ENCODE measurements around the gene RHOB.

The RHOB gene

GRCh38 chr2:20469595-20469994 is 22.7 kb downstream of the RHOB start:
- Histone ChIP-seq H3K4me1 (ENCODE audit: control insufficient read depth, low read length) (peaks cover 5% of the 10 kb centered on the region), H3K27ac (ENCODE audit: low read depth, low read length) (no peak overlapping the region), H3K79me2 (ENCODE audit: control insufficient read depth, low read length) (no peaks in the 10 kb centered on the region), H3K27me3 (ENCODE audit: control insufficient read depth, low read length) (0 out of 2 replicates have a peak, but pooled peaks cover 6% of the 10 kb centered on the region), H3K4me3 (ENCODE audit: low read length) (no peak overlapping the region), H3K9me2 (replicated peaks; ENCODE audit: control insufficient read depth, low read length) (no peaks in the 10 kb centered on the region), H4K20me1 (ENCODE audit: control insufficient read depth, insufficient read depth, low read depth, low read length) (no peaks in the 10 kb centered on the region), H3K36me3 (ENCODE audit: control insufficient read depth, low read length) (no peaks in the 10 kb centered on the region), H3F3A (ENCODE audit: control insufficient read depth, insufficient read depth) (no peaks in the 10 kb centered on the region), H3K9me3 (ENCODE audit: control insufficient read depth, insufficient read depth, low read length) (no peaks in the 10 kb centered on the region), H3K4me2 (ENCODE audit: low read length) (no peak overlapping the region)
- no peak for TF ChIP-seq EZH2phosphoT487 (IDR thresholded peaks at IDR 0.05; ENCODE audit: borderline replicate concordance, low read length)
- TF ChIP-seq CTCF (IDR thresholded peaks at IDR 0.05; ENCODE audit: low read depth, low read length, poor library complexity, severe bottlenecking): no peak

- Histone ChIP-seq H3F3A (ENCODE audit: control insufficient read depth, insufficient read depth) (no peaks in the 10 kb centered on the region), H3K4me1 (ENCODE audit: control insufficient read depth, low read length) (peaks cover 8% of the 10 kb centered on the region), H4K20me1 (ENCODE audit: control insufficient read depth, insufficient read depth, low read depth, low read length) (no peaks in the 10 kb centered on the region), H3K36me3 (ENCODE audit: control insufficient read depth, low read length) (no peaks in the 10 kb centered on the region), H3K79me2 (ENCODE audit: control insufficient read depth, low read length) (no peaks in the 10 kb centered on the region), H3K9me3 (ENCODE audit: control insufficient read depth, insufficient read depth, low read length) (no peaks in the 10 kb centered on the region), H3K27ac (ENCODE audit: low read depth, low read length) (no peak overlapping the region), H3K4me3 (ENCODE audit: low read length) (no peak overlapping the region), H3K9me2 (replicated peaks; ENCODE audit: control insufficient read depth, low read length) (no peaks in the 10 kb centered on the region), H3K27me3 (ENCODE audit: control insufficient read depth, low read length) (0 out of 2 replicates have a peak, but pooled peaks cover 6% of the 10 kb centered on the region), H3K4me2 (ENCODE audit: low read length) (no peak overlapping the region)
- TF ChIP-seq CTCF (IDR thresholded peaks at IDR 0.05; ENCODE audit: low read depth, low read length, poor library complexity, severe bottlenecking) (no peak), EZH2phosphoT487 (IDR thresholded peaks at IDR 0.05; ENCODE audit: borderline replicate concordance, low read length) (no peak)
These were observed 23.3 kb downstream of the RHOB start for GRCh38 chr2:20470211-20470610.

- H3K4me1 ChIP-seq (ENCODE audit: control insufficient read depth, low read length): peaks cover 8% of the 10 kb centered on the region
These were observed 24.3 kb downstream of the RHOB start for GRCh38 chr2:20471148-20471547.

More at GRCh38 chr2:20471148-20471547, 24.3 kb downstream of the RHOB start:
- no peaks in the 10 kb centered on the region for H3K9me3 ChIP-seq (ENCODE audit: control insufficient read depth, insufficient read depth, low read length)
- no peaks in the 10 kb centered on the region for H3K36me3 ChIP-seq (ENCODE audit: control insufficient read depth, low read length)
- no peak overlapping the region for H3K4me2 ChIP-seq (ENCODE audit: low read length)
- H4K20me1 ChIP-seq (ENCODE audit: control insufficient read depth, insufficient read depth, low read depth, low read length): no peaks in the 10 kb centered on the region
- TF ChIP-seq CTCF (IDR thresholded peaks at IDR 0.05; ENCODE audit: low read depth, low read length, poor library complexity, severe bottlenecking) (no peak), EZH2phosphoT487 (IDR thresholded peaks at IDR 0.05; ENCODE audit: borderline replicate concordance, low read length) (no peak)
- H3K27ac ChIP-seq (ENCODE audit: low read depth, low read length): no peak overlapping the region
- no peak overlapping the region for H3K4me3 ChIP-seq (ENCODE audit: low read length)
- no peaks in the 10 kb centered on the region for H3F3A ChIP-seq (ENCODE audit: control insufficient read depth, insufficient read depth)
- H3K79me2 ChIP-seq (ENCODE audit: control insufficient read depth, low read length): no peaks in the 10 kb centered on the region
- H3K9me2 ChIP-seq (replicated peaks; ENCODE audit: control insufficient read depth, low read length): no peaks in the 10 kb centered on the region
- H3K27me3 ChIP-seq (ENCODE audit: control insufficient read depth, low read length): 0 out of 2 replicates have a peak, but pooled peaks cover 4% of the 10 kb centered on the region
